Right lobe of liver (tissue), 6 donors: ENCODE measurements around the gene MYOF. TPM values are rescaled to one million over a fixed set of nuclear protein-coding genes. Genes with fewer than 3 reads are reported as not detected.

Source experiments
- ATAC-seq, 4 donors: fragments of 200-7000 bp; cut with Tn5 transposase; one replicate each; pipeline ENCODE4 v1.9.1; 2020; ENCODE audit warnings: mild to moderate bottlenecking in 4 of 4, moderate library complexity in 4 of 4
- DNase-seq, 3 donors: peaks; one replicate each; pipeline ENCODE4 v3.0.0-alpha.2; 2020
- H3K27ac ChIP-seq, 3 donors: fragments of 200-600 bp; one replicate each; pipeline ENCODE4 v1.8.0; 2022
- H3K27me3 ChIP-seq, 2 donors: fragments of 200-600 bp; one replicate each; pipeline ENCODE4 v1.8.0; 2022
- H3K36me3 ChIP-seq, 4 donors: fragments of 200-600 bp; sonication (generic) in 1 of 4; one replicate each; pipeline versions ENCODE4 v1.5.1 to v1.8.0; 2017 to 2022; ENCODE audit warnings: control low read depth in 1 of 4
- H3K4me1 ChIP-seq, 4 donors: fragments of 200-600 bp; sonication (generic) in 1 of 4; one replicate each; pipeline versions ENCODE4 v1.5.1 to v1.8.0; 2017 to 2022; ENCODE audit warnings: control low read depth in 1 of 4
- H3K4me3 ChIP-seq, 3 donors: fragments of 200-600 bp; one replicate each; pipeline ENCODE4 v1.8.0; 2022
- H3K9me3 ChIP-seq, 4 donors: fragments of 200-600 bp; sonication (generic) in 1 of 4; one replicate each; pipeline versions ENCODE4 v1.5.1 to v1.8.0; 2017 to 2022; ENCODE audit warnings: control low read depth in 1 of 4
- CTCF ChIP-seq, 4 donors: fragments of 200-600 bp in 3 of 4; fragments of 450-650 bp in 1 of 4; IDR thresholded peaks; one replicate each; pipeline versions ENCODE4 v1.5.1 to v1.8.0; 2016 to 2022; ENCODE audit warnings: antibody characterized with exemption in 4 of 4, mild to moderate bottlenecking in 2 of 4
- POLR2A ChIP-seq: fragments of 450-650 bp; IDR thresholded peaks from one replicate; pipeline ENCODE4 v1.6.1; 2017; ENCODE audit warnings: antibody characterized with exemption, mild to moderate bottlenecking
- WGBS: methylation state at CpG from one replicate; pipeline ENCODE4 v1.1.6; 2018; ENCODE audit warnings: low coverage, low lambda C conversion rate; ENCODE audit not compliant: insufficient coverage; ENCODE audit errors: missing lambda C conversion rate; 5-methylcytosine and 5-hydroxymethylcytosine counted together
- intact Hi-C, 2 donors: fragments of 100-400 bp; cut with DNase I; formaldehyde crosslinking; loops; one replicate each; pipeline versions ENCODE4 v1.11.2 to v1.14.1; 2022
- total RNA-seq, 6 experiments: library from RNA; depleted of rRNA in 2 of 6; stranded (reverse); fragments of >200 nt in 2 of 6; fragmentation: NEBNext Ultra II Directional in 3 of 6; extraction: Animal tissue kit (Norgen Biotek cat#: 25700) in 3 of 6; gene quantifications; one replicate each; pipeline versions ENCODE4 v1.1.0 to v1.2.4, GENCODE V29; 2016 to 2023
- donor health status: DM: no; HTN: yes; CAD: no.
- donor health status: DM: no; HTN: no; CAD: no.
- donor health status: DM: no; HTN: no; CAD: no.
- donor health status: DM: no; HTN: yes; CAD: no.
- donor health status: DM: no; HTN: yes; CAD: no.

Gene MYOF
- total RNA-seq, 6 experiments from 2014 or later, result 1.9 to 14.6 (median 3.2) TPM

- Histone ChIP-seq H3K27ac (peak overlapping the region in 1 of 3 donors; percentile 15), H3K27me3 (no peaks in the 10 kb centered on the region), H3K36me3 (no peaks in the 10 kb centered on the region), H3K4me1 (peaks cover 0 to 6% (median 0%) of the 10 kb centered on the region in 4 donors), H3K4me3 (no peak overlapping the region), H3K9me3 (no peaks in the 10 kb centered on the region)
- DNase-seq (no peak), ATAC-seq (peak; percentile 92 to 95 (median 94))
- 36% methylated on average over 9 of the region's 10 CpGs for WGBS
- TF ChIP-seq POLR2A (no peak), CTCF (IDR thresholded peaks at IDR 0.05) (peak; percentile 86 to 99 (median 88))
- intact Hi-C loops, result loop anchor here (5.0 to 10.0 kb wide), 2 partner anchors 106 to 108 kb away; partner anchors contain the start of gene MYOF (in 2 of the 2)
These were observed 105.5 kb downstream of the MYOF start for GRCh38 chr10:93376372-93377293.

DNA sequence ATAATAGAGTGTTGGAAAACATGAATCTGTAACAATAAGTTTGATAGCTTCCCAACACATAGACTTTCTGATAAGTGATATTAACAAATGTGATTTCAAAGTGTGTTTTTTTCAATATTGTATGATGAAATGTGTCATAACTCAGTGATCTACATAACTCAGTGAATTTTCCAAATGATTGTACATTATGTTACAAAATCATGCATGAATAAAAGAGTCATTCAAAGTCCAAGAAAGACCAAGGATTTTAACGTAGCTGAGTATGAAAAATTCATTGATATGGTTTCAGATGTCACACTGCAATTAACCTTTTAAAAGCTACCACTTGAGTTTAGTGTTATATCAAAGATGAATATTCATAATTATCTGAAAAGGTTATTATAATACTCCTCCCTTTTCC is 111.2 kb downstream of the MYOF start:
- Histone ChIP-seq H3K4me3 (no peak overlapping the region), H3K4me1 (no peaks in the 10 kb centered on the region), H3K27me3 (no peaks in the 10 kb centered on the region), H3K9me3 (no peaks in the 10 kb centered on the region), H3K27ac (no peak overlapping the region), H3K36me3 (no peaks in the 10 kb centered on the region)
- no peak for DNase-seq
- no peak for TF ChIP-seq POLR2A
- no peak for TF ChIP-seq CTCF (IDR thresholded peaks at IDR 0.05)
- intact Hi-C loops, result loop anchor here in 1 of 2 donors (10.0 kb wide), 1 partner anchor 114 kb away; the partner anchor contains the start of gene MYOF
- WGBS, result 42% methylated on average over 1 of the region's 1 CpG
- no peak for ATAC-seq

- H3K27me3 ChIP-seq, result no peaks in the 10 kb centered on the region
- no peak overlapping the region for H3K4me3 ChIP-seq
- TF ChIP-seq CTCF (IDR thresholded peaks at IDR 0.05) (no peak), POLR2A (no peak)
- no peaks in the 10 kb centered on the region for H3K9me3 ChIP-seq
- intact Hi-C loops, result loop anchor here in 1 of 2 donors (10.0 kb wide), 1 partner anchor 115 kb away; the partner anchor contains the start of gene MYOF
- H3K4me1 ChIP-seq, result no peaks in the 10 kb centered on the region
- no peak overlapping the region for H3K27ac ChIP-seq
- 79% methylated on average over 6 of the region's 6 CpGs for WGBS
- no peak for ATAC-seq
- no peaks in the 10 kb centered on the region for H3K36me3 ChIP-seq
- no peak for DNase-seq
These were observed 112.5 kb downstream of the MYOF start for GRCh38 chr10:93369588-93370164.

GRCh38 chr10:93368210-93368609 is 113.9 kb downstream of the MYOF start:
- Histone ChIP-seq H3K27ac (no peak overlapping the region), H3K4me1 (no peaks in the 10 kb centered on the region), H3K27me3 (no peaks in the 10 kb centered on the region), H3K9me3 (no peaks in the 10 kb centered on the region), H3K4me3 (no peak overlapping the region), H3K36me3 (no peaks in the 10 kb centered on the region)
- ATAC-seq (no peak), DNase-seq (no peak)
- intact Hi-C loops, result no loop called here
- WGBS, result 100% methylated on average over 1 of the region's 2 CpGs
- TF ChIP-seq POLR2A (no peak), CTCF (IDR thresholded peaks at IDR 0.05) (no peak)
